Fibroblast of gingiva (primary cell): ENCODE results near the gene EPHB1.

Experiments used
- DNase-seq: peaks from one replicate; pipeline ENCODE4 v3.0.0-alpha.2; 2011; ENCODE audit warnings: low read depth

Gene EPHB1

GRCh38 chr3:134809427-134810051 lies 14.5 kb downstream of the EPHB1 start:
- no peak for DNase-seq

GRCh38 chr3:134810052-134810435 lies 15.0 kb downstream of the EPHB1 start:
- no peak for DNase-seq

GRCh38 chr3:134810850-134811249 lies 15.8 kb downstream of the EPHB1 start:
- DNase-seq: no peak

- DNase-seq: no peak
These were observed 18.6 kb downstream of the EPHB1 start for GRCh38 chr3:134813618-134814017.

GRCh38 chr3:134815519-134815918 lies 20.5 kb downstream of the EPHB1 start:
- DNase-seq: no peak

GRCh38 chr3:134816623-134817022 lies 21.6 kb downstream of the EPHB1 start:
- DNase-seq: no peak

GRCh38 chr3:134817297-134817696 lies 22.2 kb downstream of the EPHB1 start:
- no peak for DNase-seq

- no peak for DNase-seq
These were observed 25.9 kb downstream of the EPHB1 start for GRCh38 chr3:134820994-134821393.

GRCh38 chr3:134822090-134822489 lies 27.0 kb downstream of the EPHB1 start:
- no peak for DNase-seq

GRCh38 chr3:134823679-134824078 lies 28.6 kb downstream of the EPHB1 start:
- no peak for DNase-seq

GRCh38 chr3:134824791-134825190 lies 29.7 kb downstream of the EPHB1 start:
- DNase-seq: no peak

- no peak for DNase-seq
These were observed 32.2 kb downstream of the EPHB1 start for GRCh38 chr3:134827213-134827612.

GRCh38 chr3:134829721-134830120 lies 34.7 kb downstream of the EPHB1 start:
- no peak for DNase-seq

- DNase-seq: no peak
These were observed 37.5 kb downstream of the EPHB1 start for GRCh38 chr3:134832585-134832984.

- no peak for DNase-seq
These were observed 38.5 kb downstream of the EPHB1 start for GRCh38 chr3:134833453-134834163.

- no peak for DNase-seq
These were observed 41.9 kb downstream of the EPHB1 start for GRCh38 chr3:134836921-134837320.

GRCh38 chr3:134838599-134838998 lies 43.5 kb downstream of the EPHB1 start:
- no peak for DNase-seq

- DNase-seq: no peak
These were observed 44.4 kb downstream of the EPHB1 start for GRCh38 chr3:134839422-134839821.

- no peak for DNase-seq
These were observed 44.9 kb downstream of the EPHB1 start for GRCh38 chr3:134839990-134840389.

GRCh38 chr3:134840459-134840858 lies 45.4 kb downstream of the EPHB1 start:
- no peak for DNase-seq

- no peak for DNase-seq
These were observed 51.0 kb downstream of the EPHB1 start for GRCh38 chr3:134846084-134846483.

GRCh38 chr3:134846911-134847317 lies 51.9 kb downstream of the EPHB1 start:
- peak; percentile 3 for DNase-seq

- DNase-seq: no peak
These were observed 52.3 kb downstream of the EPHB1 start for GRCh38 chr3:134847349-134847748.

GRCh38 chr3:134849561-134849960 lies 54.5 kb downstream of the EPHB1 start:
- no peak for DNase-seq
